GM12878 (cell line): Measurements from ENCODE around the gene MTRFR. TPM values are rescaled to one million over a fixed set of nuclear protein-coding genes. Genes with fewer than 3 reads are reported as not detected.

ENCODE experiments used
- ATAC-seq: fragments of 200-7000 bp; cut with Tn5 transposase; 3 replicates; pipeline ENCODE4 v1.9.1; 2020; ENCODE audit warnings: mild to moderate bottlenecking, moderate library complexity
- BruUV-seq: library from RNA; stranded (reverse); fragments of 400-500 nt; replicated peaks from 2 replicates; lab custom pipeline; 2021; lab: Mats Ljungman, UMichigan
- CTCF ChIA-PET: fragments of 300-600 bp; sonication (Branson Sonifier 250); formaldehyde crosslinking; extraction: SDS; loops from one replicate; lab custom pipeline; 2021; ENCODE audit warnings: inconsistent platforms; lab: Yijun Ruan, JAX
- POLR2A ChIA-PET: fragments of 350-600 bp; formaldehyde crosslinking; extraction: SDS; loops from one replicate; lab custom pipeline; 2021; ENCODE audit warnings: inconsistent platforms; lab: Charles Lee
- RAD21 ChIA-PET: fragments of 300-600 bp; sonication (Branson Sonifier 250); formaldehyde crosslinking; loops from one replicate; lab custom pipeline; 2023; ENCODE audit warnings: antibody characterized with exemption; ENCODE audit not compliant: unreplicated experiment; lab: Charles Lee
- SMC1A ChIA-PET: fragments of 300-600 bp; sonication (Branson Sonifier 250); formaldehyde crosslinking; loops from one replicate; lab custom pipeline; 2023; ENCODE audit not compliant: unreplicated experiment, uncharacterized antibody; lab: Charles Lee
- DNase-seq: peaks from one replicate; pipeline ENCODE4 v3.0.0-alpha.2; 2011; ENCODE audit warnings: low read depth, low spot score
- FAIRE-seq: peaks from 3 replicates; lab custom pipeline; 2011; peaks lifted over from hg19 to GRCh38; lab: Jason Lieb, UNC
- H2AFZ ChIP-seq: 2 replicates; pipeline ENCODE4 v1.6.0; 2011; ENCODE audit warnings: low read depth, low read length, control low read depth; ENCODE audit not compliant: control insufficient read depth
- H3K27ac ChIP-seq: 2 replicates; pipeline ENCODE4 v1.5.1; 2011; ENCODE audit warnings: control low read depth; ENCODE audit not compliant: control insufficient read depth, insufficient read depth
- H3K27me3 ChIP-seq, 2 experiments: replicated peaks in 1 of 2; 2 replicates each; pipeline versions ENCODE4 v1.6.0 to v1.6.1; 2011; ENCODE audit warnings: low read length in 1 of 2; ENCODE audit not compliant: control insufficient read depth in 2 of 2, insufficient read depth in 2 of 2
- H3K36me3 ChIP-seq, 2 experiments: 2 replicates each; pipeline ENCODE4 v1.5.1; 2011; ENCODE audit warnings: low read length in 1 of 2; ENCODE audit not compliant: control insufficient read depth in 2 of 2, insufficient read depth in 2 of 2
- H3K4me1 ChIP-seq: 2 replicates; pipeline ENCODE4 v1.6.1; 2011; ENCODE audit warnings: mild to moderate bottlenecking, low read length, moderate library complexity, mixed read lengths; ENCODE audit not compliant: control insufficient read depth, insufficient read depth
- H3K4me2 ChIP-seq: 2 replicates; pipeline ENCODE4 v1.6.0; 2011; ENCODE audit warnings: control low read depth; ENCODE audit not compliant: control insufficient read depth, insufficient read depth
- H3K4me3 ChIP-seq: fragments of 200-600 bp; sonication (generic); 2 replicates; pipeline ENCODE4 v1.5.1; 2016
- H3K79me2 ChIP-seq: 2 replicates; pipeline ENCODE4 v1.6.0; 2011; ENCODE audit warnings: low read length; ENCODE audit not compliant: control insufficient read depth, insufficient read depth
- H3K9ac ChIP-seq: 2 replicates; pipeline ENCODE4 v1.8.0; 2011; ENCODE audit warnings: low read length, control low read depth, mixed read lengths; ENCODE audit not compliant: control insufficient read depth, insufficient read depth
- H3K9me3 ChIP-seq: replicated peaks from 3 replicates; pipeline ENCODE4 v1.5.1; 2011; ENCODE audit warnings: mild to moderate bottlenecking, low read length; ENCODE audit not compliant: control insufficient read depth, insufficient read depth
- H4K20me1 ChIP-seq: 2 replicates; pipeline ENCODE4 v1.6.0; 2011; ENCODE audit not compliant: control insufficient read depth, insufficient read depth
- ESRRA ChIP-seq: IDR thresholded peaks from 2 replicates; pipeline ENCODE4 v1.6.1; 2012; ENCODE audit warnings: mild to moderate bottlenecking, low read length, improper control_type of control experiment
- WGBS: methylation state at CpG from one replicate; pipeline ENCODE4 v1.1.6; 2016; ENCODE audit warnings: low lambda C conversion rate; ENCODE audit not compliant: insufficient replicate concordance, insufficient coverage; ENCODE audit errors: missing lambda C conversion rate; 5-methylcytosine and 5-hydroxymethylcytosine counted together
- in situ Hi-C: fragments of 300-500 bp; cut with MboI; formaldehyde crosslinking; loops from 9 replicates; pipeline ENCODE4 v1.14.3; 2018; ENCODE audit warnings: mixed read lengths
- intact Hi-C: fragments of 100-400 bp; cut with micrococcal nuclease; formaldehyde crosslinking; loops from one replicate; pipeline ENCODE4 v1.14.2; 2022; ENCODE audit not compliant: unreplicated experiment
- polyA plus RNA-seq, 11 experiments: library from polyadenylated mRNA; depleted of rRNA in 4 of 11; unstranded in 6 of 11; stranded (reverse) in 5 of 11; fragments of >200 nt; fragmentation: Nextera tagmentation in 4 of 11; fragmentation: Illumina TruSeq in 1 of 11; extraction: Ambion mirVana in 4 of 11; extraction: Trizol in 1 of 11; gene quantifications; 1 replicate in 1 of 11; 2 replicates in 10 of 11; pipeline versions ENCODE4 v1.2.1 to v1.2.3, GENCODE V29; 2011 to 2016; ENCODE audit warnings: inconsistent platforms in 2 of 11, missing spikeins in 2 of 11, low read depth in 1 of 11
- total RNA-seq, 4 experiments: library from RNA; depleted of rRNA in 3 of 4; stranded (reverse); fragments of >200 nt in 3 of 4; fragmentation: Illumina TruSeq in 1 of 4; extraction: Trizol in 1 of 4; gene quantifications; 2 replicates each; pipeline versions ENCODE4 v1.2.1 to v1.2.3, GENCODE V29; 2013 to 2021
- TF ChIP-seq, protein P1 (sequence below): IDR thresholded peaks from 2 replicates; pipeline ENCODE4 v1.6.1; 2012; ENCODE audit warnings: improper control_type of control experiment, low read depth, low read length; ENCODE audit not compliant: insufficient replicate concordance

MTRFR gene
- total and polyA plus RNA-seq, 10 of the 15 experiments (the other 5 are each of a cell fraction or from before 2014, with no cell fraction given) = 12.2 to 33.4 (median 24.8) TPM

DNA sequence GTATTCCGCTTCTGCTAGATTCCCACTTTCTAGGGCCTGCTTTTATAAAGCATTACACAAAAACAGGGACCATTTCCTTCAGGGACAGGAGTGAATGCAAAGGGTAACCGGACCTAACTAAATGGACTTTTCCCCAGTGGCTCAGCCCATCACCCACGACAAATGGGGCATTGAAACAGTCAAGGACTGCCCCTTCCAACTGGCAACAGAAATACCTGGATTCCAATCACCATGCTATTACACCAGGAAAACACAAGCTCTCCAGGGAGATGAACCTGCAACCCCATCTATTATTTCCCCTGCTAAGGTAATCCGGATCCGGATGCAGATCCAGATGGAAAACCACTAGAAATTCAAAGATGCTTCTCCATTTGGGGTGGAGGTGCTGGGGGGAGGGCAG is 1.3 kb upstream of the MTRFR start:
- no peak for DNase-seq
- TF ChIP-seq, protein P1, sequence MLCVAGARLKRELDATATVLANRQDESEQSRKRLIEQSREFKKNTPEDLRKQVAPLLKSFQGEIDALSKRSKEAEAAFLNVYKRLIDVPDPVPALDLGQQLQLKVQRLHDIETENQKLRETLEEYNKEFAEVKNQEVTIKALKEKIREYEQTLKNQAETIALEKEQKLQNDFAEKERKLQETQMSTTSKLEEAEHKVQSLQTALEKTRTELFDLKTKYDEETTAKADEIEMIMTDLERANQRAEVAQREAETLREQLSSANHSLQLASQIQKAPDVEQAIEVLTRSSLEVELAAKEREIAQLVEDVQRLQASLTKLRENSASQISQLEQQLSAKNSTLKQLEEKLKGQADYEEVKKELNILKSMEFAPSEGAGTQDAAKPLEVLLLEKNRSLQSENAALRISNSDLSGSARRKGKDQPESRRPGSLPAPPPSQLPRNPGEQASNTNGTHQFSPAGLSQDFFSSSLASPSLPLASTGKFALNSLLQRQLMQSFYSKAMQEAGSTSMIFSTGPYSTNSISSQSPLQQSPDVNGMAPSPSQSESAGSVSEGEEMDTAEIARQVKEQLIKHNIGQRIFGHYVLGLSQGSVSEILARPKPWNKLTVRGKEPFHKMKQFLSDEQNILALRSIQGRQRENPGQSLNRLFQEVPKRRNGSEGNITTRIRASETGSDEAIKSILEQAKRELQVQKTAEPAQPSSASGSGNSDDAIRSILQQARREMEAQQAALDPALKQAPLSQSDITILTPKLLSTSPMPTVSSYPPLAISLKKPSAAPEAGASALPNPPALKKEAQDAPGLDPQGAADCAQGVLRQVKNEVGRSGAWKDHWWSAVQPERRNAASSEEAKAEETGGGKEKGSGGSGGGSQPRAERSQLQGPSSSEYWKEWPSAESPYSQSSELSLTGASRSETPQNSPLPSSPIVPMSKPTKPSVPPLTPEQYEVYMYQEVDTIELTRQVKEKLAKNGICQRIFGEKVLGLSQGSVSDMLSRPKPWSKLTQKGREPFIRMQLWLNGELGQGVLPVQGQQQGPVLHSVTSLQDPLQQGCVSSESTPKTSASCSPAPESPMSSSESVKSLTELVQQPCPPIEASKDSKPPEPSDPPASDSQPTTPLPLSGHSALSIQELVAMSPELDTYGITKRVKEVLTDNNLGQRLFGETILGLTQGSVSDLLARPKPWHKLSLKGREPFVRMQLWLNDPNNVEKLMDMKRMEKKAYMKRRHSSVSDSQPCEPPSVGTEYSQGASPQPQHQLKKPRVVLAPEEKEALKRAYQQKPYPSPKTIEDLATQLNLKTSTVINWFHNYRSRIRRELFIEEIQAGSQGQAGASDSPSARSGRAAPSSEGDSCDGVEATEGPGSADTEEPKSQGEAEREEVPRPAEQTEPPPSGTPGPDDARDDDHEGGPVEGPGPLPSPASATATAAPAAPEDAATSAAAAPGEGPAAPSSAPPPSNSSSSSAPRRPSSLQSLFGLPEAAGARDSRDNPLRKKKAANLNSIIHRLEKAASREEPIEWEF = peak; percentile 14
- no peak for TF ChIP-seq ESRRA
- Histone ChIP-seq H3K4me1 (peaks cover 17% of the 10 kb centered on the region), H3K4me3 (peak overlapping the region; percentile 95), H3K4me2 (peak overlapping the region; percentile 75), H4K20me1 (no peaks in the 10 kb centered on the region), H3K79me2 (peaks cover 84% of the 10 kb centered on the region), H3K27ac (peak overlapping the region; percentile 84), H2AFZ (no peak overlapping the region), H3K9me3 (no peaks in the 10 kb centered on the region), H3K9ac (peak overlapping the region; percentile 73), H3K36me3 (no peaks in the 10 kb centered on the region), H3K27me3 (no peaks in the 10 kb centered on the region)
- WGBS = 18% methylated on average over 5 of the region's 5 CpGs
- in situ Hi-C loops (loop anchor here (5.0 to 25.0 kb wide), 2 partner anchors 255 to 370 kb away; partner anchors contain the start of gene OGFOD2), intact Hi-C loops (loop anchor here (2.0 to 10.0 kb wide), 3 partner anchors 133 to 1430 kb away; partner anchors contain the start of genes SBNO1 and SETD1B)
- ChIA-PET RAD21 (interaction anchor here (0.6 to 2.5 kb wide), 6 partner anchors 9 to 257 kb away, joined by 3 to 15 read pairs (median 4); partner anchors contain the start of gene OGFOD2), SMC1A (interaction anchor here (0.8 to 3.3 kb wide), 10 partner anchors 9 to 370 kb away, joined by 3 to 12 read pairs (median 5); partner anchors contain the start of genes DDX55, KMT5A and SBNO1), POLR2A (interaction anchor here (0.5 to 3.4 kb wide), 18 partner anchors 8 to 1690 kb away, joined by 3 to 23 read pairs (median 5); partner anchors contain the start of genes ARL6IP4, OGFOD2 and VPS37B), CTCF (interaction anchor here (0.9 to 2.1 kb wide), 6 partner anchors 9 to 350 kb away, joined by 3 to 11 read pairs (median 6); partner anchors contain the start of gene OGFOD2)
- no peak for ATAC-seq
- BruUV-seq = no TSS peak
- FAIRE-seq = no peak
